Hypothalamus (tissue), 51 donors: ENCODE results near the gene TIMM44.
"Not testable (repeated sequence)": the region's sequence is repeated elsewhere in the genome, so short reads cannot be mapped to it uniquely, and the experiment has no call there.

Experiments
- DNase-seq, 51 donors: peaks; one replicate each; lab custom pipeline; 2025; lab: John Stamatoyannopoulos, UW

TIMM44 gene

GRCh38 chr19:7953576-7953975, 10.1 kb upstream of the TIMM44 start:
- DNase-seq = no peak

GRCh38 chr19:7953060-7953459, 9.6 kb upstream of the TIMM44 start:
- DNase-seq = no peak

GRCh38 chr19:7947939-7948338, 4.5 kb upstream of the TIMM44 start:
- DNase-seq = no peak

- peak in 49 of 51 donors; percentile 30 to 90 (median 72) for DNase-seq
Measured at GRCh38 chr19:7944177-7944761, 803 bp upstream of the TIMM44 start.

GRCh38 chr19:7942981-7943443, 454 bp downstream of the TIMM44 start:
- DNase-seq = no peak

GRCh38 chr19:7941895-7942596, 1.4 kb downstream of the TIMM44 start:
- no peak for DNase-seq

- DNase-seq = no peak
Measured at GRCh38 chr19:7940841-7941240, 2.6 kb downstream of the TIMM44 start.

- no peak for DNase-seq
Measured at GRCh38 chr19:7934766-7935165, 8.7 kb downstream of the TIMM44 start.

GRCh38 chr19:7933828-7934725, 9.4 kb downstream of the TIMM44 start:
- DNase-seq = no peak

- no peak for DNase-seq
Measured at GRCh38 chr19:7933411-7933810, 10.1 kb downstream of the TIMM44 start.

GRCh38 chr19:7932930-7933300, 10.6 kb downstream of the TIMM44 start:
- no peak for DNase-seq

GRCh38 chr19:7932276-7932929, 11.1 kb downstream of the TIMM44 start:
- no peak for DNase-seq

GRCh38 chr19:7931221-7932061, 12.0 kb downstream of the TIMM44 start:
- peak in 1 of 51 donors; percentile 20 for DNase-seq

- no peak for DNase-seq
Measured at GRCh38 chr19:7930765-7931164, 12.7 kb downstream of the TIMM44 start.

GRCh38 chr19:7930030-7930429, 13.4 kb downstream of the TIMM44 start:
- DNase-seq = not testable (repeated sequence)

- DNase-seq = peak in 2 of 51 donors; percentile 15 to 31
Measured at GRCh38 chr19:7928741-7929701, 14.4 kb downstream of the TIMM44 start.

GRCh38 chr19:7928334-7928706, 15.1 kb downstream of the TIMM44 start:
- DNase-seq = peak in 1 of 51 donors; percentile 55

GRCh38 chr19:7927605-7928333, 15.7 kb downstream of the TIMM44 start:
- DNase-seq = peak in 1 of 51 donors; percentile 55
